GM18868 (cell line): ENCODE results near the gene MISP3.
A peak's percentile ranks its signal among the peaks of the same experiment; 100 is the strongest.

ENCODE experiments used
- ATAC-seq: cut with Tn5 transposase; IDR thresholded peaks from one replicate; pipeline ENCODE4 v1.9.1; 2021; ENCODE audit warnings: mild to moderate bottlenecking, moderate library complexity; ENCODE audit not compliant: unreplicated experiment

MISP3 gene

GRCh38 chr19:14101003-14101545, 28.5 kb downstream of the MISP3 start:
- ATAC-seq: no peak

GRCh38 chr19:14102102-14102696, 29.6 kb downstream of the MISP3 start:
- no peak for ATAC-seq

GRCh38 chr19:14102756-14103155, 30.2 kb downstream of the MISP3 start:
- ATAC-seq: no peak

GRCh38 chr19:14103310-14103709, 30.7 kb downstream of the MISP3 start:
- no peak for ATAC-seq

GRCh38 chr19:14105680-14106079, 33.1 kb downstream of the MISP3 start:
- no peak for ATAC-seq

- ATAC-seq: no peak
Observed at GRCh38 chr19:14106840-14107239, 34.3 kb downstream of the MISP3 start.

- no peak for ATAC-seq
Observed at GRCh38 chr19:14107581-14108461, 35.2 kb downstream of the MISP3 start.

GRCh38 chr19:14110650-14111049, 38.1 kb downstream of the MISP3 start:
- ATAC-seq: no peak

- ATAC-seq: no peak
Observed at GRCh38 chr19:14111486-14111885, 38.9 kb downstream of the MISP3 start.

- ATAC-seq: no peak
Observed at GRCh38 chr19:14112051-14112808, 39.6 kb downstream of the MISP3 start.

- ATAC-seq: no peak
Observed at GRCh38 chr19:14112809-14113385, 40.3 kb downstream of the MISP3 start.

- ATAC-seq: no peak
Observed at GRCh38 chr19:14113762-14114414, 41.3 kb downstream of the MISP3 start.

GRCh38 chr19:14114439-14114838, 41.9 kb downstream of the MISP3 start:
- ATAC-seq: no peak

GRCh38 chr19:14114854-14115253, 42.3 kb downstream of the MISP3 start:
- no peak for ATAC-seq

- ATAC-seq: no peak
Observed at GRCh38 chr19:14115756-14116155, 43.2 kb downstream of the MISP3 start.

GRCh38 chr19:14116525-14116917, 43.9 kb downstream of the MISP3 start:
- no peak for ATAC-seq

- ATAC-seq: peak; percentile 2
Observed at GRCh38 chr19:14116918-14117578, 44.5 kb downstream of the MISP3 start.

GRCh38 chr19:14117668-14118164, 45.1 kb downstream of the MISP3 start, which contains the start of gene PRKACA:
TSS of gene PRKACA (minus strand) at chr19:14117762. CDS start at chr19:14117547, 215 bp downstream.
- peak; percentile 90 for ATAC-seq

- no peak for ATAC-seq
Observed at GRCh38 chr19:14118165-14119051, 45.8 kb downstream of the MISP3 start.
